Retina (tissue), 1 donor: ENCODE data around the gene STKLD1.
A peak's percentile ranks its signal among the peaks of the same experiment; 100 is the strongest.
"Not testable (repeated sequence)": the region's sequence is repeated elsewhere in the genome, so short reads cannot be mapped to it uniquely, and the experiment has no call there.

Experiments
- DNase-seq: peaks from one replicate; pipeline ENCODE4 v3.0.0-alpha.2; 2016

Gene STKLD1

DNA sequence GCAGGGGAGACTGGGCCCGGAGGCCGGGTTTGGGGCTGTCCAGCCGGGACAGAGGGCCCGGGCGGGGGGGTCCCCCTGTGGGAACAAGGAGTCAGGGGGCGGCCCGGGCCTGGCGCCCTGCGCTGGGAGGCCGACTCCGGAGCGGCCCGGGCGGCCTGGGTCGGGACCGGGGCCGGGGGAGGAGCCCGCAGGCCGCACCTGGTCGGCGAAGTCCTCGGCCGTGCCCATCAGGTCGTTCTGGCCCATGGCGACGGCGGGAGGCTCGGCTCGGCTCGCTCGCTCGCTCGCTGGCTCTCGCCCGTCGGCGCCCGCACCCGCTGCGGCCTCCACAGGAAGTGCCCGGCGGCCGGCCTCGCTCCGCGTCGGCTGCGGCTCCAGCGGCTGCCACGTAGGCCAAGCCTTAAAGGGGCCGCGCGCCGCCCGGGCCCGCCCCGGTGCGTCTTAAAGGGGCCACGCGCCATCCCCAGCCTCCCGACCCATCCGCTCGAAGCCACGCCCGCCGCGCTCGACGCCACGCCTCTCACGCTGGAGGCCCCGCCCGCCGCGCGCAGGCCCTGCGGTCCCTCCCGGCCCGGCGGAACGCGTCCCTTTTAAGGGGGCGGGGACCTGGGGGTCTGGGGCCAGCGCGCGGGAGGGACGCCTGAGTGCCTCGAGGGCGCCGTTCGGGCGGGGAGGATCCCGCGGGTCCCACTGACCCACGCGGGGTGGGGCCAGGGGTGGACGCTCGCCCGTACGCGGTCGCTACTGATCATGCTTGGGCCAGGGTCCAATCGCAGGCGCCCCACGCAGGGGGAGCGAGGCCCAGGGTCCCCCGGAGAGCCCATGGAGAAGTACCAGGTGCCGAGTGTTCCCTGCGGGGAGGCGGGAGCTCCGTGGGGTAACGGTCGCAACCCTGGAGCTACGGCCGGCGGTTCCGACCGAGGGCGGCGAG, at the start of gene STKLD1, which contains the start of gene SURF4:
STKLD1 (plus strand) TSS at position 643 of the 931 bp plus-strand sequence; CDS start at position 751, 108 bp downstream.
SURF4 (minus strand) TSS at position 337 of the 931 bp plus-strand sequence; CDS start at position 246, 91 bp downstream.
- DNase-seq, result peak; percentile 97

DNA sequence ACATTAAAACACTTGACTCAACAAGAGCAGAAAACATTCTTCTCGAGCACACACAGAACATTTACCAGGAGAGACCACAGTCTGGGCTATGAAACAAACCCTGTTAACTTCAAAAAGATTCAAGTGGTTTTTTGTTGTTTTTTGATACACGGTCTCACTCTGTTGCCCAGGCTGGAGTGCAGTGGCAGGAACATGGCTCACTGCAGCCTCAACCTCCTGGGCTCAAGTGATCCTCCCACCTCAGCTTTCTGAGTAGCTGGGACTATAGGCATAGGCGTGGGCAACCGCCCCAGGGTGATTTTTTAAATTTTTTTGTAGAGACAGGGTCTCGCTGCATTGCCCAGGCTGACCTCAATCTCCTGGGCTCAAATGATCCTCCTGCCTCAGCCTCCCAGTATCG, 49.1 kb upstream of the STKLD1 start:
- DNase-seq, result not testable (repeated sequence)

DNA sequence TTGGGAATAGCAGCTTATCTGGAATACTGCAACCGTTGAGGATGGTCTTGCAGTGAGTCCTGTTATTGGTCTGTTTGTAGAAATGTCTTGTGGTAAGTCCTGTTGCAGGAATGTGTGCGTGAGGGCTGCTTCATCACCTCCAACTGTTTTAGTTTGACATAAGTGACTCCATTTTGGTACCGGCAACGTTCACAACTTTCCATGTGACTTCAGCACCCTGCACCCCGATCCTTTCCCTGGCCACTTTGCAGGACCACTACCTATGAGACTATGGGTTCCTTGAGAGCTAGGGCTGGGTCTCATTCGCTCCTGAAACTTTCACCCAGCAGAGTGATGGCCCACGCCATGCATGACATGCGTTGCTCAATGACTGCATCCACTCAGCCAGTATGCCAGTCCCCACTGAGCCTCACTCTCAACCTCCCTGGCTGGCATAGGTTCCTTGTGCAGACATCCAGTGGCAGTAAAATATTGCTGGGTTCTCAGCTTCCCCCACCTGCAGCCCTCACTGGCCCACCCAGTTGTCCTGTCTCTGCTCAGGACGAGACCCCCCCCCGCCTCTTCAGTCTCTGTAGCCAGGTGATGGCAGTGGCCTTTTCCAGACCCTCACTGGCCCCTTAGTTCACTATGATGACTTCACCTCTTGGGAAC, 48.2 kb upstream of the STKLD1 start:
- no peak for DNase-seq

- not testable (repeated sequence) for DNase-seq
Observed at GRCh38 chr9:133329306-133330156, 46.6 kb upstream of the STKLD1 start.

DNA sequence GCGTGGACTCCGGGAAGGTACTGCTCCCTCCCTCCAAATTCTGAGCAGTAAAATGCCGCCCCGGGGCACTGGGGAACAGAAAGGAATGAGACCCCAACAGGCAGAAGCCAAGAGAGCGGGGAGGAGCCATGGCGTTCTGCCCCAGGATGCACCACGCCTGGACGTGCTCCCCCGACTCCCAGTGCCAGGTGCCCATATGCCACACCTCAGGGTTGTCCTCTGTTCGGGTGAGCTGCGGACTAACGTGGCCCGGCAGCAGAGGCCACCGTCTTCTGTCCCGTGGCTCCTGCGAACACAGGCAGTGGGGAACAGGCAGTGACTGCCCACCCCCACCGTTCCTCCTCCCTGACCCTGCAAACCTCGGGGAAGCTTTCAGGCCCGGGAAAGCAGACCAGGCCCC, 44.9 kb upstream of the STKLD1 start:
- DNase-seq, result no peak

DNA sequence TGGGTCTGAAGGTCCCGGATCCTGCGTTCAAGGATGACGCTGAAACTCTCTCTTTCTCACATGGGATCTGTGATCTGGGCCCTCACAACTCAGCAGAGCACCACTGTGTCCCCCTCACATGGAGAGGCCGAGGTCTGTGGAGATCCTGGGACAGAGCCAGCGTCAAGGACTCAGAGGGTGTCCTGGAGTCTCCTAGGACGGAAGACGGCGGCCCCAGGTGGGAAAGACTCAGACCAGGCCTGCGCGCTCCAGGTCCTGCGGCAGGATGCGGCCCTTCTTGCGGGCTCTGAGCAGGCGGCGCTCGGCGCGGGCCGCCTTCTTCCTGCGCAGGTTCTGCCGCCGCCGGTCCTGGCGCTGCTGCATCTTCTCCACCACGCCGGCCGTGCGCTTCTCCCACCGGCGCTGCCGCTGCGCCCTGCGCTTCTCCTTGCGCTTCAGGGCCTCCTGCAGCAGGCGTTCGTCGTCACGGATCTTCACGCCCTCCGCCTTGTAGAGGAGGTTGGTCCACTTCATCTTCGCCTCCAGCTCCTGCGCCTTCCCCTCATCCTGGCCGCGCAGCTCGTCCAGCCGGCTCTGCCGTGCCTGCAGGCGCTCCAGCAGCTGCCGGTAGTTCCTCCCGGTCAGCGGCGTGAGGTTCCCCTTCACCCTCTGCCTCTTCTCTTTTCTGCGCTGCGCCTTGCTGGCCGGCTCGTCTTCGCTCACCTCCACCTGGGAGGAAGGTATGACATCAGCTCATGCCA, 44.4 kb upstream of the STKLD1 start:
- no peak for DNase-seq

DNA sequence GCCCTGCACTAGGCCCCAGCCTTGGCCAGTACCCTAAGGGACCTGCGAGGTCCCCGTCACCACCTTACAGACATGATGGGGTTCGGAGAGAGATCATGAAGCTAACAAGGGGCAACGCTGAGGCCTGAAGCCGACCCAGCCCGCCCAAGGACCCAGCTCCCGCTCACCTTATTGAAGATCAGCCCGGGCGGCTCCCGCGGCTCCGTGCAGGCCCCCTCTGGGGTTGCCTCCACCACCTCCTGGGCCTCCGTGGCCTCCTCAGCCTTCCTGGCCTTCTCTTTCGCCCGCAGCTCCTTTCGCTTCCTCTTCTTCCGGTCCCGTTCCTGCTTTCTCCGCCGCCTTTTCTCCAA, 43.8 kb upstream of the STKLD1 start:
- DNase-seq, result no peak

DNA sequence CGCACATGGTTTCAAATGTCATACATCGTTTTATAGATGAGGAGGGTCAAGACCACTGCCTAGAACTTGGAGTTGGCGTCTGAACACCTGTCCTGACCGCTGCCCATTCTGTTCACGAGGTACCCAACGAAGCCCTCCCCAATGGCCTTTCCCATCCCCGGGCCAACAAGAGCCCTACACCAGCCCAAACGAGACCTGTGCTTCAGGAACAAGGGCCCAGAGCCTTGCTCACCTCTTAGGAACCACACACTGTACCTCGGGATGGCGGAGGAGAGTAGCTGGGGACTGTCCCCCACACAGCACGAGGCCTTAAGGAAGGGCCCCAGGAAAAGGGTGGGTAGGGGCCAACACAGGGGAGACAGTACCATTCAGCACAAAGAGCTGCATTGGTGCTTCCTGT, 43.2 kb upstream of the STKLD1 start:
- no peak for DNase-seq

DNA sequence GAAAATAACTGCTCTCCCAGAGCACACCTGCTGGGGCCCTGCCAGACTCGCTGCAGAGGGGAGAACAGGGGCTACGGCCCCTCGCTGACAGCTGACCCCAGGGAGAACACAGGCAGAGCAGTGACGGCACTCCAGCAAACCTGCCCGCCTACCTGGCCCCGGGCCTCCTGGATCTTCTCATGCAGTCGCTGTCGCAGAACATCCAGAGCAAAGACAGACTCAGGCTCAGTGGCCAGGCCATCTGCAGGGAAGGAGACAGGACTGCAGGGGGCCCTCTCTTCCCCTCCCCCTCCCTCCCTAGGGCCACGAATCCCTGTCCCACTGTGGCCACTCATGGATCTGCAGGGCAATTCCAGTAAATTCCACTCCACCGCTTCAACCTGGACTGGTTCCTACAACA, 42.6 kb upstream of the STKLD1 start:
- DNase-seq, result no peak

DNA sequence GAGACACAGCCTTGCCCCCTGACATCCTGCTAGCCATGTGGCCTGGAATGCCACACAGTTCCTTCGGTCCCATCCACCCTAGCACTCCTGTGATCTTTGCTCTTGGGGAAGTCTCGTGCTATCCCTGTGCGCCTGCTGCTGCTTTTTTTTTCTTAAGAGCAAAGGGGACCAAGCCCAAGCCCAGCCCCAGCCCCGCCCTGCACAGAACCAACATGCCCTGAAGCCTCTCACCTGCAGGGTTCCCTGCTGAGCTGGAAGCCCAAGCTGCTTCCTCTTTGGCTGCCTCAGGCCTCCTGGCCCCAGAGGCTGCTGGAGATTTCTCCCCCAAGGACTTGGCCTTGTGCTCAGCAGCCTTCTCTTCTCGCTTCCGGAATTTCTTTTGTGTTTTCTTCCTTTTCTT, 42.0 kb upstream of the STKLD1 start:
- no peak for DNase-seq

DNA sequence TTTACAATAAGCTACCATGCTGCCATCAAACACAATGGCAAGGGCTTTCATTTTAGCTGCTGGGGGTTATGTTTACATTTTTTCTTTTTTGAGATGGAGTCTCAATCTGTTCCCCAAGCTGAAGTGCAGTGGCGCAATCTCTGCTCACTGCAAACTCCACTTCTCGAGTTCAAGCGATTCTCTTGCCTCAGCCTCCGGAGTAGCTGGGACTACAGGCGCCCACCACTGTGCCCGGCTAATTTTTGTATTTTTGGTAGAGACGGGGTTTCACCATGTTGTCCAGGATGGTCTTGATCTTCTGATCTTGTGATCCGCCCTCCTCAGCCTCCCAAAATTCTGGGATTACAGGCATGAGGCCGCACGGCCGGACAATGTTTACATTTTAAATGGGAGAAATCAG, 41.3 kb upstream of the STKLD1 start:
- not testable (repeated sequence) for DNase-seq

DNA sequence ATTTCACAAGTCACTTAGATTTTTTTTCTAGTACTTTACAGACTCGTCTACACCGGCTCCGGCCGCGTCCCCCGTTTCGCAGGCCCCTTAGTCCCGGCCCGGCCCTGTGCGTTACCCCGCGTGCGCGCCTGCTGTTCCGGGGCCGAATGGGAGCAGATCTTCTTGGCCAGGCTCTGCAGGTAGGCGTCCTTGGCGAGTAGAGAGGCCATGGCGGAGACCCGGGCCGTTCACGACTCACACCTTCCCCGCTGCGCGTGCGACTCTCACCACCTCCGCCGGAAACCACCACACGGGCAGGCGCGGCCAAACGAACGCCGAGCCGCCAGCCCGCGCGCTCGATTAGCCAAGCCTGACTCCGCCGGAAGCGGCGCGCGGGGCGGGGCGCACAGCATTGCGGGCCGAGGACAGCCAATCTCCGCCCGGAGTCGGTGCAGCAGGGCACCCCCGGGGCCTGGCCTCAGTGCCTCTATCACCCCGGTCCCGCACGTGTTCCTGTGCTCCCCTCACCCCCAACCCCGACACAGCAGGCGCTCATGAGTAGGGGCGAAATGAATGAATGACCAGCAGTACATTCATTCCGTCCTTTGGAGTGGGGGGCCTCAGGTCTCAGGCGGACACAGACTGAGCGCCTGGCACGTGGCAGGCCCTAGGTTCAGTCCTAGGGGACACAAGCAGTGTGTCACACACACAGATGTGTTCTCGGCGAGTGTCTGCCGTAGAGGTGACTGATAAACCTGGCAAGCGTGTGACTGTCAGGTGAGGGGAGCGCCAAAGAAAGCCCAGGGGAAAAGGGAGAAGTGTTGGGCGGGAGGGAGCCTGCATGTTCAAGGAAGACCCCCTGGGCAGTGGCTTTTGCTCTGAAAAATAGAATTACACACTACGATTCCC, 40.0 kb upstream of the STKLD1 start, which contains the start of gene SURF6:
SURF6 (minus strand) TSS at position 265 of the 888 bp plus-strand sequence; CDS start at position 209, 56 bp downstream.
- DNase-seq, result peak; percentile 96

DNA sequence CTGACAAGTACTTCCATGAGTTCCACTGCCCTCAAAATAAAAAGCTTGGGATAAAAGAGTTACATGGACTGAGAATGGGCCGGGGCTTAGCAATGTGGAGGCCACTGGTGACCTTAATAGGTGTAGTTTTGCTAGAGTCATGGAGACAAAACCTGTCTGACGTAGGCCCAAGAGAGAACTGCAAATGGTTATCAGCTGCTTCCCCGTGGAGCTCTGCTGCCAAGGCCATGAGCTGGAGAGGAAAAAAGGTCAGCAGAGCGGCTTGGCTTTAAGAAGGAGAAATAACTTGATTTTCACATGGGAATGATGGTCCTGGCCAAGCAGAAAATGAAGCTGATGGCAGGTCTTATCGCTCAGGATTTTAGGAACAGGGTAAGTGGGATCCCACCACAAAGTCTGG, 36.5 kb upstream of the STKLD1 start:
- DNase-seq, result no peak

DNA sequence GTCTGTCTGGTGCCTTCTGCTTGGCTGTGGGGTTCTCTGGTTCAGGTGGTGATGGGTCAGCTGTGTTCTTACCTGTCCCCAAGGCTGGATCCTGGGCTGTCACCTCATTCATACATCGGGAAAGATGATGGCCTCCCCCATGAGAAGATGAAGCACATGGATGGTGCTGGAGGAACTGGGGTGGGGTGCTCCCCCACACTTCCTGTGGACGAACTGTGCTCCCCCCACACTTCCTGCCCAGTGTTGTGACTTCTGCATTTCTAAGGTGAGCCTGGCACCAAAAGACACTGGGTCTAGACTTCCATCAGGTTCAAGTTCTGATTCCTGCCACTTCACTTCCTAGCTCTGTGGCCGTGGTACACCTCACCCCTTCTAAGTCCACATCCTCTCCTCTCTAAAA, 35.9 kb upstream of the STKLD1 start:
- no peak for DNase-seq

DNA sequence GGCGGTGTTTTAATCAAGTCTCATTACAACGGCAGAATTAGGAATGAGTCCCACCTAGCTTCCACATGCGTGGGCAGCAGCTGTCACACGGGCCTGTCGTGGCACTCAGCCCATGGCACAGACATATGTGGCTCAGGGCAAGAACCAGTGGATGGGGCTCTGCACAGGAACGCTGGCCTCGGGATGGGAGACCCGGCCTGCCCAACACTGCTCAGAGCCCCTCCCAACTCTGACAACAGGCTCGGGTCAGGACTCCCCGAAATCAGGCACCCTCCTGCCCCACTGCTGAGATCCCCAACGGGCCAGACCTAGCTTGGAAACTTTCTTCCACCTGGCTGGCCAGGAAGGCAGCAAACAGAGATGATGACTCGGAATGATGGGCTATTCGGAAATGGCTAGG, 35.2 kb upstream of the STKLD1 start:
- no peak for DNase-seq

GRCh38 chr9:133341369-133342068, 34.6 kb upstream of the STKLD1 start:
- no peak for DNase-seq

DNA sequence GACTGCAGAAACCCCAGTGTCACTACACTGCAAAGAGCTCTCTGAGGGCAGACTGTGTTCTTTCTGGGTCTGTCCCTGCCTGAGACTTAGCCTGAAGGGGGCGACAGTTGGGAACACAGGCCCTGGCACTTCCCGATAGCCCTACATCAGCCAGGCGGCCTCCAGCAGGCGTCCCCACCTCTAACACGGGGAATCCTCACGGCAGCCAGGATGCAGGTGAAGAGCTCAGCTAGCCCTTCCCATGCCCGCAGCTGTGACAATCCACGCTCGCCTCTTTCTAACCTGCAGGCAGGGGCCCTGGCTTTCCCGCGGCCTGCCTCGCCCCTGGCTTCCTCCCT, 34.1 kb upstream of the STKLD1 start:
- no peak for DNase-seq

- DNase-seq, result no peak
Observed at GRCh38 chr9:133342570-133342969, 33.6 kb upstream of the STKLD1 start.

DNA sequence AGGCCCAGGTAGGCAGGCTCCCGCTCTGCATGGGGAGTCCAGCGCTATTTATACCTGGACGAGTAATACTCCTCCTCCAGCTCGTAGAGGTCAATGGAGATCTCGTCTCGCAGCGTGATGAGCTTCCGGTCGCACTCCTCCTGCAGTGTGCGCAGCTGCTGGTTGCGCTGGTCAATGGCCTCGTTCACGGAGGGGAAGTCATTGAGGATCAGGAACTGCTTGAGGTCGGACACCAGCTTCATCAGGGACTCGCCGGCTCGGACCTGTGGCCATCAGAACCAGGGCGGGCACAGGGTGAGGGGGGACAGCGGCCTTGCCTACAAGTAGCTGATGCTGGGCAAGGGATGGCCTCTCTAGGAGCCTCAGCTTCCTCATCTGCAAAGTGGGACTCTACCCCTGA, 32.1 kb upstream of the STKLD1 start:
- DNase-seq, result no peak

GRCh38 chr9:133344979-133345378, 31.2 kb upstream of the STKLD1 start:
- DNase-seq, result no peak

GRCh38 chr9:133345596-133345995, 30.6 kb upstream of the STKLD1 start:
- DNase-seq, result no peak
